Subcutaneous abdominal adipose tissue (tissue), 5 donors: ENCODE data around the gene C2CD5.
"Not testable (repeated sequence)": the region's sequence is repeated elsewhere in the genome, so short reads cannot be mapped to it uniquely, and the experiment has no call there.

Experiments
- H3K27ac ChIP-seq: one replicate; pipeline ENCODE4 v1.7.0; 2013; ENCODE audit warnings: low read depth, mild to moderate bottlenecking, inconsistent platforms, low read length, moderate library complexity
- H3K27me3 ChIP-seq, 5 donors: one replicate each; pipeline ENCODE4 v1.7.0; 2013; ENCODE audit warnings: low read length in 5 of 5, inconsistent platforms in 1 of 5; ENCODE audit not compliant: control insufficient read depth in 5 of 5, insufficient read depth in 4 of 5
- H3K36me3 ChIP-seq, 5 donors: one replicate each; pipeline ENCODE4 v1.7.0; 2013; ENCODE audit warnings: low read length in 5 of 5; ENCODE audit not compliant: control insufficient read depth in 5 of 5, insufficient read depth in 5 of 5
- H3K4me1 ChIP-seq, 5 donors: one replicate each; pipeline ENCODE4 v1.7.0; 2013; ENCODE audit warnings: low read length in 5 of 5, mild to moderate bottlenecking in 3 of 5, moderate library complexity in 1 of 5; ENCODE audit not compliant: control insufficient read depth in 5 of 5, insufficient read depth in 5 of 5
- H3K4me3 ChIP-seq, 5 donors: one replicate each; pipeline ENCODE4 v1.7.0; 2013; ENCODE audit warnings: low read length in 5 of 5, low read depth in 1 of 5
- H3K9ac ChIP-seq, 5 donors: one replicate each; pipeline ENCODE4 v1.7.0; 2013; ENCODE audit warnings: low read length in 5 of 5, mild to moderate bottlenecking in 4 of 5, moderate library complexity in 3 of 5
- H3K9me3 ChIP-seq, 5 donors: one replicate each; pipeline ENCODE4 v1.7.0; 2013; ENCODE audit warnings: low read length in 5 of 5; ENCODE audit not compliant: control insufficient read depth in 5 of 5
- donor health status: healthy.
- donor health status: healthy.
- donor health status: healthy.
- donor health status: healthy.
- donor health status: healthy.

The C2CD5 gene

GRCh38 chr12:22461786-22462185, 82.6 kb downstream of the C2CD5 start:
- Histone ChIP-seq H3K9me3 (no peaks in the 10 kb centered on the region), H3K4me1 (no peaks in the 10 kb centered on the region), H3K4me3 (no peak overlapping the region), H3K27ac (no peak overlapping the region), H3K27me3 (no peaks in the 10 kb centered on the region), H3K36me3 (peaks cover 0 to 17% (median 2%) of the 10 kb centered on the region in 5 donors), H3K9ac (no peak overlapping the region)

GRCh38 chr12:22459838-22460490, 84.4 kb downstream of the C2CD5 start:
- no peaks in the 10 kb centered on the region for H3K9me3 ChIP-seq
- H3K27ac ChIP-seq, result no peak overlapping the region
- H3K4me3 ChIP-seq, result no peak overlapping the region
- no peaks in the 10 kb centered on the region for H3K27me3 ChIP-seq
- H3K9ac ChIP-seq, result no peak overlapping the region
- H3K36me3 ChIP-seq, result peaks cover 0 to 14% (median 2%) of the 10 kb centered on the region in 5 donors
- no peaks in the 10 kb centered on the region for H3K4me1 ChIP-seq

- H3K4me3 ChIP-seq, result no peak overlapping the region
- no peaks in the 10 kb centered on the region for H3K27me3 ChIP-seq
- H3K9ac ChIP-seq, result no peak overlapping the region
- H3K27ac ChIP-seq, result no peak overlapping the region
- no peaks in the 10 kb centered on the region for H3K4me1 ChIP-seq
- peaks cover 0 to 24% (median 2%) of the 10 kb centered on the region in 5 donors for H3K36me3 ChIP-seq
- H3K9me3 ChIP-seq, result no peaks in the 10 kb centered on the region
Observed at GRCh38 chr12:22458298-22458937, 85.9 kb downstream of the C2CD5 start.

- peaks cover 0 to 24% (median 3%) of the 10 kb centered on the region in 5 donors for H3K36me3 ChIP-seq
- H3K9ac ChIP-seq, result no peak overlapping the region
- no peaks in the 10 kb centered on the region for H3K4me1 ChIP-seq
- H3K27ac ChIP-seq, result no peak overlapping the region
- H3K27me3 ChIP-seq, result no peaks in the 10 kb centered on the region
- H3K9me3 ChIP-seq, result no peaks in the 10 kb centered on the region
- H3K4me3 ChIP-seq, result no peak overlapping the region
Observed at GRCh38 chr12:22457085-22457484, 87.3 kb downstream of the C2CD5 start.

GRCh38 chr12:22453511-22453910, 90.8 kb downstream of the C2CD5 start:
- Histone ChIP-seq H3K4me1 (no peaks in the 10 kb centered on the region), H3K9ac (no peak overlapping the region), H3K4me3 (no peak overlapping the region), H3K27me3 (no peaks in the 10 kb centered on the region), H3K36me3 (peaks cover 0 to 32% (median 9%) of the 10 kb centered on the region in 5 donors), H3K9me3 (no peaks in the 10 kb centered on the region), H3K27ac (no peak overlapping the region)

- Histone ChIP-seq H3K27ac (no peak overlapping the region), H3K9ac (no peak overlapping the region), H3K27me3 (no peaks in the 10 kb centered on the region), H3K4me1 (peaks cover 0 to 5% (median 0%) of the 10 kb centered on the region in 5 donors), H3K36me3 (peaks cover 0 to 14% (median 7%) of the 10 kb centered on the region in 5 donors), H3K9me3 (no peaks in the 10 kb centered on the region), H3K4me3 (no peak overlapping the region)
Observed at GRCh38 chr12:22447223-22447622, 97.1 kb downstream of the C2CD5 start.

- not testable (repeated sequence) for H3K27ac ChIP-seq, H3K9ac ChIP-seq, H3K4me1 ChIP-seq, H3K9me3 ChIP-seq, H3K36me3 ChIP-seq, H3K4me3 ChIP-seq, H3K27me3 ChIP-seq
Observed at GRCh38 chr12:22444317-22444665, 100.1 kb downstream of the C2CD5 start.

GRCh38 chr12:22443379-22444316, 100.7 kb downstream of the C2CD5 start:
- Histone ChIP-seq H3K27ac (no peak overlapping the region), H3K36me3 (no peaks in the 10 kb centered on the region), H3K9me3 (no peaks in the 10 kb centered on the region), H3K4me1 (peaks cover 0 to 5% (median 0%) of the 10 kb centered on the region in 5 donors), H3K9ac (no peak overlapping the region), H3K27me3 (no peaks in the 10 kb centered on the region), H3K4me3 (no peak overlapping the region)

- H3K9ac ChIP-seq, result no peak overlapping the region
- H3K27ac ChIP-seq, result no peak overlapping the region
- no peaks in the 10 kb centered on the region for H3K9me3 ChIP-seq
- H3K36me3 ChIP-seq, result no peaks in the 10 kb centered on the region
- no peak overlapping the region for H3K4me3 ChIP-seq
- peaks cover 0 to 5% (median 0%) of the 10 kb centered on the region in 5 donors for H3K4me1 ChIP-seq
- H3K27me3 ChIP-seq, result no peaks in the 10 kb centered on the region
Observed at GRCh38 chr12:22437031-22437806, 107.1 kb downstream of the C2CD5 start.
